HEK293T (cell line): ENCODE data around the gene TMCO2.
"Not testable (repeated sequence)": the region's sequence is repeated elsewhere in the genome, so short reads cannot be mapped to it uniquely, and the experiment has no call there.

Source experiments
- ARNT ChIP-seq: fragments of 450-650 bp; IDR thresholded peaks from 2 replicates; pipeline ENCODE4 v1.6.1; 2017; ENCODE audit warnings: mild to moderate bottlenecking
- BHLHE40 ChIP-seq: fragments of 450-650 bp; IDR thresholded peaks from 2 replicates; pipeline ENCODE4 v1.6.1; 2016; ENCODE audit warnings: mild to moderate bottlenecking, moderate library complexity, borderline replicate concordance
- ELF4 ChIP-seq: fragments of 450-650 bp; IDR thresholded peaks from 2 replicates; pipeline ENCODE4 v1.6.1; 2017; ENCODE audit warnings: antibody characterized with exemption
- FOXA1 ChIP-seq: fragments of 450-650 bp; IDR thresholded peaks from 2 replicates; pipeline ENCODE4 v1.6.1; 2016; ENCODE audit warnings: mild to moderate bottlenecking
- FOXK2 ChIP-seq: fragments of 450-650 bp; IDR thresholded peaks from 2 replicates; pipeline ENCODE4 v1.6.1; 2016; ENCODE audit warnings: mild to moderate bottlenecking
- FOXM1 ChIP-seq: fragments of 450-650 bp; IDR thresholded peaks from 2 replicates; pipeline ENCODE4 v1.6.1; 2017; ENCODE audit warnings: mild to moderate bottlenecking, borderline replicate concordance
- LEF1 ChIP-seq: fragments of 450-650 bp; IDR thresholded peaks from 2 replicates; pipeline ENCODE4 v1.6.1; 2017; ENCODE audit warnings: mild to moderate bottlenecking, borderline replicate concordance
- NFRKB ChIP-seq: fragments of 450-650 bp; IDR thresholded peaks from 2 replicates; pipeline ENCODE4 v1.6.1; 2016; ENCODE audit warnings: mild to moderate bottlenecking, moderate library complexity
- PKNOX1 ChIP-seq: fragments of 450-650 bp; IDR thresholded peaks from 2 replicates; pipeline ENCODE4 v1.6.1; 2016
- SP1 ChIP-seq: fragments of 450-650 bp; IDR thresholded peaks from 2 replicates; pipeline ENCODE4 v1.6.1; 2017
- SUZ12 ChIP-seq: fragments of 450-650 bp; IDR thresholded peaks from 2 replicates; pipeline ENCODE4 v1.6.1; 2016; ENCODE audit warnings: mild to moderate bottlenecking
- TARDBP ChIP-seq: fragments of 450-650 bp; IDR thresholded peaks from 2 replicates; pipeline ENCODE4 v1.6.1; 2016
- ZNF384 ChIP-seq: fragments of 450-650 bp; IDR thresholded peaks from 2 replicates; pipeline ENCODE4 v1.6.1; 2016

DNA sequence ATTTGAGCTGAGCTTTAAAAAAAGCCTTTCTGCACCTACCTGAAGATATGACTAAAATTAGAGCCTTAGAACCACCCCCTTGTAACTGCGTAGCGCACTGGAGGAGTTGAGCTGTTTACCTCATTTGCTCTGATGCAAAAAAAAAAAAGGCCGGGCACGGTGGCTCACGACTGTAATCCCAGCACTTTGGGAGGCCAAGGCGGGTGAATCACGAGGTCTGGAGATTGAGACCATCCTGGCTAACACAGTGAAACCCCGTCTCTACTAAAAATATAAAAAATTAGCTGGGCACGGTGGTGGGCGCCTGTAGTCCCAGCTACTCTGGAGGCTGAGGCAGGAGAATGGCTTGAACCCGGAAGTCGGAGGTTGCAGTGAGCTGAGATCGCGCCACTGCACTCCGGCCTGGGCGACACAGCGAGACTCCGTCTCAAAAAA, 26.2 kb upstream of the TMCO2 start:
- TF ChIP-seq SUZ12, ELF4, FOXA1, LEF1, NFRKB, BHLHE40, PKNOX1, FOXK2, FOXM1, ARNT, ZNF384, SP1, TARDBP: not testable (repeated sequence)
